ENCODE measurements around the gene EPHA8. TPM values are rescaled to one million over a fixed set of nuclear protein-coding genes. Genes with fewer than 3 reads are reported as not detected.

The EPHA8 gene
- total and polyA plus RNA-seq, 2 donors (not counting 1 experiment from before 2014, with no cell fraction given) = not detected

GRCh38 chr1:22636927-22637326 lies 73.6 kb downstream of the EPHA8 start:
- no peak overlapping the region for H3K9ac ChIP-seq (ENCODE audit: low read length)
- ATAC-seq (ENCODE audit: low read depth) (no peak), DNase-seq (no peak)
- no peak overlapping the region for H2AFZ ChIP-seq (ENCODE audit: insufficient read depth, low read depth, low read length, poor library complexity, severe bottlenecking)
- H3K4me2 ChIP-seq (replicated peaks; ENCODE audit: low read depth, low read length, poor library complexity, severe bottlenecking) = no peak overlapping the region
- H3K27ac ChIP-seq (ENCODE audit: low read length in 2 of 2) = no peak overlapping the region
- ChIA-PET POLR2A (no interaction called here), CTCF (no interaction called here)
- peaks cover 0 to 3% of the 10 kb centered on the region in 2 donors for H3K4me1 ChIP-seq (ENCODE audit: control insufficient read depth in 2 of 2, insufficient read depth in 2 of 2, low read length in 2 of 2)
- intact Hi-C loops (cut with micrococcal nuclease) = no loop called here
- peaks cover 0 to 15% (median 0%) of the 10 kb centered on the region in 4 experiments for H3K27me3 ChIP-seq (replicated peaks in 1 of 4; ENCODE audit: control extremely low read depth in 1 of 4, control insufficient read depth in 3 of 4, insufficient read depth in 4 of 4, low read length in 3 of 4)
- no peaks in the 10 kb centered on the region for H3K79me2 ChIP-seq (ENCODE audit: control insufficient read depth, insufficient read depth, low read length)
- H3K4me1 Mint-ChIP-seq = no peaks in the 10 kb centered on the region
- no peak overlapping the region for H3K4me3 Mint-ChIP-seq
- H3K4me3 ChIP-seq (ENCODE audit: control extremely low read depth in 1 of 5, extremely low read depth in 1 of 5, insufficient read depth in 1 of 5, low read depth in 2 of 5, low read length in 4 of 5) = no peak overlapping the region
- no peak overlapping the region for H3K27ac Mint-ChIP-seq
- no peaks in the 10 kb centered on the region for H3K36me3 ChIP-seq (replicated peaks in 1 of 2; ENCODE audit: control extremely low read depth in 1 of 2, control insufficient read depth in 1 of 2, extremely low read depth in 1 of 2, insufficient read depth in 2 of 2, low read length in 1 of 2)
- WGBS (ENCODE audit: insufficient coverage) = 78% methylated on average over 6 of the region's 6 CpGs
- H3K9me3 Mint-ChIP-seq (ENCODE audit: insufficient read depth) = no peaks in the 10 kb centered on the region
- H4K20me1 ChIP-seq (ENCODE audit: control insufficient read depth, insufficient read depth, low read length, poor library complexity, severe bottlenecking) = no peaks in the 10 kb centered on the region
- peaks cover 0 to 15% (median 0%) of the 10 kb centered on the region in 3 donors for H3K9me3 ChIP-seq (ENCODE audit: control extremely low read depth in 1 of 3, control insufficient read depth in 2 of 3, insufficient read depth in 1 of 3, low read length in 2 of 3)
- TF ChIP-seq CTCF (IDR thresholded peaks at IDR 0.05) = no peak
- no peak for TF ChIP-seq EZH2 (IDR thresholded peaks at IDR 0.05; ENCODE audit: borderline replicate concordance, insufficient read depth, low read depth, low read length, poor library complexity, severe bottlenecking)
- H3K27me3 Mint-ChIP-seq = peaks cover 28% of the 10 kb centered on the region

- POLR2A ChIA-PET = no interaction called here
- ATAC-seq (ENCODE audit: low read depth) (no peak), DNase-seq (no peak)
- H3K4me3 Mint-ChIP-seq = no peak overlapping the region
- peaks cover 26% of the 10 kb centered on the region for H3K27me3 Mint-ChIP-seq
- TF ChIP-seq CTCF (IDR thresholded peaks at IDR 0.05) (no peak), EZH2 (IDR thresholded peaks at IDR 0.05; ENCODE audit: borderline replicate concordance, insufficient read depth, low read depth, low read length, poor library complexity, severe bottlenecking) (no peak)
- no peak overlapping the region for H3K4me2 ChIP-seq (replicated peaks; ENCODE audit: low read depth, low read length, poor library complexity, severe bottlenecking)
- H3K27me3 ChIP-seq (replicated peaks in 1 of 4; ENCODE audit: control extremely low read depth in 1 of 4, control insufficient read depth in 3 of 4, insufficient read depth in 4 of 4, low read length in 3 of 4) = peaks cover 0 to 24% (median 0%) of the 10 kb centered on the region in 4 experiments
- H3K4me3 ChIP-seq (ENCODE audit: control extremely low read depth in 1 of 5, extremely low read depth in 1 of 5, insufficient read depth in 1 of 5, low read depth in 2 of 5, low read length in 4 of 5) = no peak overlapping the region
- no peak overlapping the region for H3K9ac ChIP-seq (ENCODE audit: low read length)
- 65% methylated on average over 3 of the region's 3 CpGs for WGBS (ENCODE audit: insufficient coverage)
- no peaks in the 10 kb centered on the region for H3K9me3 Mint-ChIP-seq (ENCODE audit: insufficient read depth)
- no peaks in the 10 kb centered on the region for H3K36me3 ChIP-seq (replicated peaks in 1 of 2; ENCODE audit: control extremely low read depth in 1 of 2, control insufficient read depth in 1 of 2, extremely low read depth in 1 of 2, insufficient read depth in 2 of 2, low read length in 1 of 2)
- intact Hi-C loops (cut with micrococcal nuclease) = no loop called here
- peaks cover 0 to 4% of the 10 kb centered on the region in 2 donors for H3K4me1 ChIP-seq (ENCODE audit: control insufficient read depth in 2 of 2, insufficient read depth in 2 of 2, low read length in 2 of 2)
- CTCF ChIA-PET = no interaction called here
- no peaks in the 10 kb centered on the region for H4K20me1 ChIP-seq (ENCODE audit: control insufficient read depth, insufficient read depth, low read length, poor library complexity, severe bottlenecking)
- no peak overlapping the region for H3K27ac Mint-ChIP-seq
- H3K4me1 Mint-ChIP-seq = no peaks in the 10 kb centered on the region
- H3K9me3 ChIP-seq (ENCODE audit: control extremely low read depth in 1 of 3, control insufficient read depth in 2 of 3, insufficient read depth in 1 of 3, low read length in 2 of 3) = peaks cover 0 to 15% (median 0%) of the 10 kb centered on the region in 3 donors
- no peak overlapping the region for H3K27ac ChIP-seq (ENCODE audit: low read length in 2 of 2)
- H2AFZ ChIP-seq (ENCODE audit: insufficient read depth, low read depth, low read length, poor library complexity, severe bottlenecking) = no peak overlapping the region
- no peaks in the 10 kb centered on the region for H3K79me2 ChIP-seq (ENCODE audit: control insufficient read depth, insufficient read depth, low read length)
These were observed 74.7 kb downstream of the EPHA8 start for GRCh38 chr1:22637907-22638445.
